SU-DHL-6 (cell line): ENCODE measurements around the gene TFIP11.

Source experiments
- H2AFZ ChIP-seq: fragments of 200-600 bp; sonication (generic); 2 replicates; pipeline ENCODE4 v1.6.1; 2014; ENCODE audit warnings: low read depth, mild to moderate bottlenecking, moderate library complexity, mixed read lengths, antibody characterized with exemption, low read length; ENCODE audit not compliant: severe bottlenecking
- H3F3A ChIP-seq: fragments of 200-600 bp; shearing (Covaris generic); 2 replicates; pipeline ENCODE4 v1.6.0; 2016; ENCODE audit warnings: antibody characterized with exemption, mild to moderate bottlenecking; ENCODE audit not compliant: insufficient read depth
- H3K27ac ChIP-seq: fragments of 200-600 bp; sonication (generic); 2 replicates; pipeline ENCODE4 v1.5.1; 2016; ENCODE audit warnings: low read depth, mild to moderate bottlenecking, low read length, moderate library complexity, mixed read lengths
- H3K27me3 ChIP-seq: fragments of 200-600 bp; sonication (generic), shearing (Covaris generic); 2 replicates; pipeline ENCODE4 v1.6.0; 2014; ENCODE audit warnings: mild to moderate bottlenecking, low read length
- H3K36me3 ChIP-seq: fragments of 200-600 bp; sonication (generic); 2 replicates; pipeline ENCODE4 v1.6.1; 2014; ENCODE audit warnings: mild to moderate bottlenecking, low read length, mixed read lengths
- H3K4me2 ChIP-seq: fragments of 300-600, 200-600 bp; shearing (Covaris generic), sonication (generic); 2 replicates; pipeline ENCODE4 v1.6.0; 2014; ENCODE audit warnings: low read length, low read depth, mild to moderate bottlenecking; ENCODE audit not compliant: poor library complexity, severe bottlenecking
- H3K4me3 ChIP-seq: fragments of 200-600 bp; sonication (generic); 2 replicates; pipeline ENCODE4 v1.5.1; 2014; ENCODE audit warnings: antibody characterized with exemption, low read length, mild to moderate bottlenecking, mixed read lengths; ENCODE audit not compliant: insufficient read depth, poor library complexity, severe bottlenecking
- H3K79me2 ChIP-seq: fragments of 200-600 bp; sonication (generic); 2 replicates; pipeline ENCODE4 v1.6.1; 2014; ENCODE audit warnings: mild to moderate bottlenecking, low read length, moderate library complexity; ENCODE audit not compliant: insufficient read depth
- H3K9ac ChIP-seq: fragments of 200-600 bp; sonication (generic); 2 replicates; pipeline ENCODE4 v1.7.0; 2014; ENCODE audit warnings: mild to moderate bottlenecking, low read length
- H3K9me2 ChIP-seq: fragments of 200-600 bp; sonication (generic); replicated peaks from 2 replicates; pipeline ENCODE4 v1.6.1; 2014; ENCODE audit warnings: low read length; ENCODE audit not compliant: insufficient read depth
- H3K9me3 ChIP-seq: fragments of 200-600 bp; sonication (generic); 2 replicates; pipeline ENCODE4 v1.6.1; 2014; ENCODE audit warnings: low read length, mixed read lengths; ENCODE audit not compliant: insufficient read depth
- H4K20me1 ChIP-seq: fragments of 200-600 bp; sonication (generic); 2 replicates; pipeline ENCODE4 v1.6.1; 2014; ENCODE audit warnings: low read depth, mild to moderate bottlenecking, antibody characterized with exemption, low read length, moderate library complexity, mixed read lengths
- EZH2phosphoT487 ChIP-seq: fragments of 200-600 bp; sonication (generic), shearing (Covaris generic); conservative IDR thresholded peaks from 2 replicates; pipeline ENCODE4 v1.6.1; 2018; ENCODE audit warnings: mild to moderate bottlenecking, antibody characterized with exemption, low read length, moderate library complexity, mixed read lengths
- TF ChIP-seq, protein P1 (sequence below): fragments of 200-600 bp; sonication (generic); IDR thresholded peaks from one replicate; pipeline ENCODE4 v1.5.1; 2017; ENCODE audit warnings: antibody characterized with exemption, mild to moderate bottlenecking, low read length, moderate library complexity; ENCODE audit not compliant: insufficient read depth, poor library complexity, severe bottlenecking

TFIP11 gene

DNA sequence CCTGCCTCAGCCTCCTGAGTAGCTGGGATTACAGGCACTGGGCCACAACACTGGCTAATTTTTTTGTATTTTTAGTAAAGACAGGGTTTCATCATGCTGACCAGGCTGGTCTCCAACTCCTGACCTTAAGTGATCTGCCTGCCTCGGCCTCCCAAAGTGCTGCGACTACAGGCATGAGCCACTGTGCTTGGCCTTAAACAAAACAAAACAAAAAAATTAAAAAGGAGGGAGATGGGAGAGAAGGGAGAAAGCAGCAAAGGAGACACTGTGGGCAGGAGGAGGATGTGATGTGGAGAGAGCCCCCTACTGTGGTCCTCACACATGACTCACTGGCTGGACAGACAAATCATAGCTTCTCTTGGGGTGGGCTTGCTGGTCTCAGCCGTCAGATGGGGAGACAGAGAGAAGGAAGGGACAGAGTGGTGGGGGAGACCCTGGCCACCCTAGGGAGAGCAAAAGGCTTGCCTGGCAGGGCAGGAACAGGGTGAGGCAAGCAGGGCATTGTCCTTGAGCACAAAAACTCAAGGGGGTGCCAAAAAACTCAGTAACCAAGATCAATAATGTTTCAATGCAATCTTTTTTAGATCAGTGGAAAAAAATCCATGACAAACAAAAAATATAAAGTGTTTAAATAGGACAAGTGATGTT, 46.1 kb upstream of the TFIP11 start:
- no peaks in the 10 kb centered on the region for H3F3A ChIP-seq
- peaks cover 17% of the 10 kb centered on the region; the same call in 1 of the 2 replicates for H3K79me2 ChIP-seq

GRCh38 chr22:26556904-26557303, 44.6 kb upstream of the TFIP11 start:
- Histone ChIP-seq H4K20me1 (no peaks in the 10 kb centered on the region), H2AFZ (no peak overlapping the region), H3K79me2 (peaks cover 13% of the 10 kb centered on the region; the same call in 1 of the 2 replicates), H3K4me2 (no peak overlapping the region), H3K9me3 (no peaks in the 10 kb centered on the region), H3K27ac (no peak overlapping the region), H3K36me3 (no peaks in the 10 kb centered on the region), H3K4me3 (no peak overlapping the region), H3K9ac (no peak overlapping the region), H3F3A (no peaks in the 10 kb centered on the region), H3K27me3 (no peaks in the 10 kb centered on the region), H3K9me2 (no peaks in the 10 kb centered on the region)
- TF ChIP-seq, protein P1, sequence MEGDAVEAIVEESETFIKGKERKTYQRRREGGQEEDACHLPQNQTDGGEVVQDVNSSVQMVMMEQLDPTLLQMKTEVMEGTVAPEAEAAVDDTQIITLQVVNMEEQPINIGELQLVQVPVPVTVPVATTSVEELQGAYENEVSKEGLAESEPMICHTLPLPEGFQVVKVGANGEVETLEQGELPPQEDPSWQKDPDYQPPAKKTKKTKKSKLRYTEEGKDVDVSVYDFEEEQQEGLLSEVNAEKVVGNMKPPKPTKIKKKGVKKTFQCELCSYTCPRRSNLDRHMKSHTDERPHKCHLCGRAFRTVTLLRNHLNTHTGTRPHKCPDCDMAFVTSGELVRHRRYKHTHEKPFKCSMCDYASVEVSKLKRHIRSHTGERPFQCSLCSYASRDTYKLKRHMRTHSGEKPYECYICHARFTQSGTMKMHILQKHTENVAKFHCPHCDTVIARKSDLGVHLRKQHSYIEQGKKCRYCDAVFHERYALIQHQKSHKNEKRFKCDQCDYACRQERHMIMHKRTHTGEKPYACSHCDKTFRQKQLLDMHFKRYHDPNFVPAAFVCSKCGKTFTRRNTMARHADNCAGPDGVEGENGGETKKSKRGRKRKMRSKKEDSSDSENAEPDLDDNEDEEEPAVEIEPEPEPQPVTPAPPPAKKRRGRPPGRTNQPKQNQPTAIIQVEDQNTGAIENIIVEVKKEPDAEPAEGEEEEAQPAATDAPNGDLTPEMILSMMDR = no peak
- TF ChIP-seq EZH2phosphoT487 = no peak

More for the DNA sequence above, 46.1 kb upstream of the TFIP11 start:
- no peaks in the 10 kb centered on the region for H3K36me3 ChIP-seq
- no peaks in the 10 kb centered on the region for H3K27me3 ChIP-seq
- no peaks in the 10 kb centered on the region for H3K9me3 ChIP-seq
- H3K27ac ChIP-seq = no peak overlapping the region
- no peak overlapping the region for H3K9ac ChIP-seq
- TF ChIP-seq EZH2phosphoT487 = no peak
- TF ChIP-seq, protein P1 = no peak
- H3K9me2 ChIP-seq = no peaks in the 10 kb centered on the region
- no peaks in the 10 kb centered on the region for H4K20me1 ChIP-seq
- no peak overlapping the region for H3K4me2 ChIP-seq
- H2AFZ ChIP-seq = no peak overlapping the region
- no peak overlapping the region for H3K4me3 ChIP-seq

DNA sequence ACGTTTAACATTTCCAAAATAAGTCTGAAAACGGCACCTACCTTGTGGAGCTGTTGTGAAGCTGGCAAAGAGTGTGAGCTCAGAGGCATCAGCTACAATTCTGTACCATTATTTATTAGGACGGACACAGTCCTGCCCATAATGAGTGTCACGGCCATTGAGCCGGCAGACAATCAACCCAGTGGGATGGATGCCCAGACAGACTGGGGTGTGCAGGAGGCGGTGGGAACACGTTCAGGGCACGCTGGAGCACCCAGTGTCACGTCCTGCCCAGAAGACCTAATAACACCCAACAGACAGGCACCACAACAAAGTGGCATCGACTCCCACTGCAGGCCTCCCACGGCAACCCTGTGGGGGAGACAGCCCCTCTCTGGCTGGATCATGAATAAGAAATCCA, 43.2 kb upstream of the TFIP11 start:
- Histone ChIP-seq H3K9me2 (no peaks in the 10 kb centered on the region), H3K79me2 (peaks cover 10% of the 10 kb centered on the region; the same call in 1 of the 2 replicates), H3K4me3 (no peak overlapping the region), H4K20me1 (no peaks in the 10 kb centered on the region), H3K9ac (no peak overlapping the region), H3K9me3 (no peaks in the 10 kb centered on the region), H3F3A (no peaks in the 10 kb centered on the region), H3K27me3 (no peaks in the 10 kb centered on the region), H3K36me3 (no peaks in the 10 kb centered on the region), H3K4me2 (no peak overlapping the region), H3K27ac (no peak overlapping the region), H2AFZ (no peak overlapping the region)
- TF ChIP-seq, protein P1 = no peak
- TF ChIP-seq EZH2phosphoT487 = no peak
